Adrenal gland (tissue), 5 donors: Measurements from ENCODE around the gene TEX35.
A peak's percentile ranks its signal among the peaks of the same experiment; 100 is the strongest.

Source experiments
- CTCF ChIP-seq, 6 experiments: fragments of 450-650 bp in 4 of 6; fragments of 200-600 bp in 2 of 6; sonication (generic) in 1 of 6; IDR thresholded peaks; 1 replicate in 5 of 6; 2 replicates in 1 of 6; pipeline versions ENCODE4 v1.5.1 to v1.8.0; 2016 to 2021; ENCODE audit warnings: antibody characterized with exemption in 6 of 6, mild to moderate bottlenecking in 2 of 6, moderate library complexity in 1 of 6
- POLR2A ChIP-seq, 2 donors: fragments of 450-650 bp; IDR thresholded peaks; one replicate each; pipeline ENCODE4 v1.6.1; 2017; ENCODE audit warnings: antibody characterized with exemption in 2 of 2, mild to moderate bottlenecking in 2 of 2, moderate library complexity in 1 of 2
- donor health status: DM: no; HTN: no; CAD: no.

- TF ChIP-seq CTCF (IDR thresholded peaks at IDR 0.05) (peak; percentile 83 to 93 (median 90)), POLR2A (IDR thresholded peaks at IDR 0.05) (no peak)
Observed at GRCh38 chr1:178532392-178532791, 19.5 kb downstream of the TEX35 start.
